GM19240 (cell line): ENCODE measurements around the gene MAST3.

Source experiments
- DNase-seq: peaks from one replicate; pipeline ENCODE4 v3.0.0; 2011; ENCODE audit warnings: low spot score; ENCODE audit not compliant: insufficient read length

MAST3 gene

GRCh38 chr19:18097217-18097992 is at the start of gene MAST3:
TSS of gene MAST3 (plus strand) at chr19:18097778. CDS start at chr19:18097793, 15 bp downstream.
- peak; percentile 85 for DNase-seq

- DNase-seq = no peak
Measured at GRCh38 chr19:18049385-18049784, 48.2 kb upstream of the MAST3 start.

- DNase-seq = no peak
Measured at GRCh38 chr19:18051887-18052286, 45.7 kb upstream of the MAST3 start.

GRCh38 chr19:18053576-18054219 is 43.9 kb upstream of the MAST3 start:
- no peak for DNase-seq

GRCh38 chr19:18055967-18056366 is 41.6 kb upstream of the MAST3 start:
- no peak for DNase-seq

- DNase-seq = no peak
Measured at GRCh38 chr19:18057557-18057956, 40.0 kb upstream of the MAST3 start.

- peak; percentile 78 for DNase-seq
Measured at GRCh38 chr19:18058208-18059009, 39.2 kb upstream of the MAST3 start.

GRCh38 chr19:18059297-18059696 is 38.3 kb upstream of the MAST3 start:
- no peak for DNase-seq

- no peak for DNase-seq
Measured at GRCh38 chr19:18059902-18060301, 37.7 kb upstream of the MAST3 start.

GRCh38 chr19:18060472-18060871 is 37.1 kb upstream of the MAST3 start:
- no peak for DNase-seq

- no peak for DNase-seq
Measured at GRCh38 chr19:18062028-18062427, 35.5 kb upstream of the MAST3 start.

GRCh38 chr19:18063463-18063862 is 34.1 kb upstream of the MAST3 start:
- DNase-seq = no peak

GRCh38 chr19:18065173-18065495 is 32.4 kb upstream of the MAST3 start:
- no peak for DNase-seq

GRCh38 chr19:18068395-18068794 is 29.2 kb upstream of the MAST3 start:
- no peak for DNase-seq

GRCh38 chr19:18069383-18069782 is 28.2 kb upstream of the MAST3 start:
- DNase-seq = no peak

GRCh38 chr19:18070181-18070580 is 27.4 kb upstream of the MAST3 start:
- no peak for DNase-seq

- no peak for DNase-seq
Measured at GRCh38 chr19:18072335-18072734, 25.2 kb upstream of the MAST3 start.

GRCh38 chr19:18073197-18073596 is 24.4 kb upstream of the MAST3 start:
- DNase-seq = no peak

- DNase-seq = no peak
Measured at GRCh38 chr19:18074192-18074591, 23.4 kb upstream of the MAST3 start.

- no peak for DNase-seq
Measured at GRCh38 chr19:18083929-18084684, 13.5 kb upstream of the MAST3 start.

- DNase-seq = no peak
Measured at GRCh38 chr19:18085702-18086457, 11.7 kb upstream of the MAST3 start.
